NCI-H1694 (cell line): ENCODE results near the gene PLAAT2.
"Not testable (repeated sequence)": the region's sequence is repeated elsewhere in the genome, so short reads cannot be mapped to it uniquely, and the experiment has no call there.

Experiments used
- DNase-seq: peaks from one replicate; lab custom pipeline; 2025; lab: John Stamatoyannopoulos, UW

The PLAAT2 gene

GRCh38 chr11:63563201-63564055, at the start of gene PLAAT2:
TSS of gene PLAAT2 (minus strand) at chr11:63563379. CDS start at chr11:63563324, 55 bp downstream.
- DNase-seq, result no peak

GRCh38 chr11:63612181-63612580, 49.0 kb upstream of the PLAAT2 start:
- no peak for DNase-seq

GRCh38 chr11:63611395-63611747, 48.2 kb upstream of the PLAAT2 start:
- DNase-seq, result no peak

- no peak for DNase-seq
Observed at GRCh38 chr11:63610604-63611394, 47.6 kb upstream of the PLAAT2 start.

GRCh38 chr11:63609971-63610580, 46.9 kb upstream of the PLAAT2 start:
- DNase-seq, result no peak

GRCh38 chr11:63609536-63609935, 46.4 kb upstream of the PLAAT2 start:
- DNase-seq, result no peak

- DNase-seq, result no peak
Observed at GRCh38 chr11:63608353-63609345, 45.5 kb upstream of the PLAAT2 start.

GRCh38 chr11:63603180-63603518, 40.0 kb upstream of the PLAAT2 start:
- DNase-seq, result no peak

GRCh38 chr11:63602290-63603179, 39.4 kb upstream of the PLAAT2 start:
- not testable (repeated sequence) for DNase-seq

- DNase-seq, result no peak
Observed at GRCh38 chr11:63599211-63600122, 36.3 kb upstream of the PLAAT2 start.

- no peak for DNase-seq
Observed at GRCh38 chr11:63598556-63598955, 35.4 kb upstream of the PLAAT2 start.

GRCh38 chr11:63595296-63595695, 32.1 kb upstream of the PLAAT2 start:
- DNase-seq, result no peak

- DNase-seq, result no peak
Observed at GRCh38 chr11:63592975-63593395, 29.8 kb upstream of the PLAAT2 start.

- no peak for DNase-seq
Observed at GRCh38 chr11:63590024-63590788, 27.0 kb upstream of the PLAAT2 start.

- DNase-seq, result no peak
Observed at GRCh38 chr11:63589000-63589399, 25.8 kb upstream of the PLAAT2 start.

GRCh38 chr11:63586451-63587166, 23.4 kb upstream of the PLAAT2 start:
- DNase-seq, result no peak

- no peak for DNase-seq
Observed at GRCh38 chr11:63583357-63583677, 20.1 kb upstream of the PLAAT2 start.

GRCh38 chr11:63581224-63581623, 18.0 kb upstream of the PLAAT2 start:
- not testable (repeated sequence) for DNase-seq
